Measurements from ENCODE around the gene CHML.

CHML gene

DNA sequence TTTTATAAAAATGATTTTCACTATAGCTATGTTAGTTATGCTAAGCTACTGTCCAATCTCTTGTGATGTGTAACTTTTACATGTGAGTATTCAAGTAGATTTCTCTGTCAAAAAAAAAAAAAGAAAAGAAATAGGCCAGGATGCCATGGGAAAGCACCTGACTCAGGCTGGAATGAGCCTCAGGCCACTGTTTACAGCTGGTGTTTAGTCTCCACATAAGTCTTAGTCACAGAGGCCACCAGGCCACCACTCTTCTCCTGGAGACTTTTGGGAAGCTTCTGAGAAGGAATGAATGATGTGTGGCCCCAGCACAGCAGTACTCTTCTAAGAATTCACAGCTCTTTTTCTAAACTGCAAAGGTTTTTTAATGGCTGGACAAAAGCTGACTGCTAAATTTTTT is 48.9 kb downstream of the CHML start:
- no peak for DNase-seq (ENCODE audit: low read depth in 2 of 2)

DNA sequence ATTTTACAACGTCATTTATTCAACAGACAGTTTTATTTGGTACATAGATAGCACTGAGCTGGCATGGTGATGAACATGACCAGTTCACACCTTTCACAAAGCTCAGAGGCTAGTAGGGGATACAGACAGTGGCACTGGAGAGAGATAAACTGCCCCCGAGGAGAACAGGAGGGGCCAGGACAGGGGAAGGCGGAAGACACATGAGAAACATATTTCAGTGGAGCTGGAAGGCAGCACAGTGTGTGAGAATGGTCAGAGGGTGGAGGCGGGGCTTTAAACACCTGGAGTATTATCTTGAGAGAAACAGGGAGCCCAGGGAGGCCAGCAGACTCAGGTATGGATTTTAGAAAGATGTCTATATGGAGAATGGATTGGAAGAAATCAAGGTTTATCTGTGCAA is 49.5 kb downstream of the CHML start:
- DNase-seq (ENCODE audit: low read depth in 2 of 2) = no peak
